ENCODE measurements around the gene ABCF3.
A peak's percentile ranks its signal among the peaks of the same experiment; 100 is the strongest.

Gene ABCF3

GRCh38 chr3:184188080-184188479, 2.1 kb downstream of the ABCF3 start:
- no peak for DNase-seq

DNA sequence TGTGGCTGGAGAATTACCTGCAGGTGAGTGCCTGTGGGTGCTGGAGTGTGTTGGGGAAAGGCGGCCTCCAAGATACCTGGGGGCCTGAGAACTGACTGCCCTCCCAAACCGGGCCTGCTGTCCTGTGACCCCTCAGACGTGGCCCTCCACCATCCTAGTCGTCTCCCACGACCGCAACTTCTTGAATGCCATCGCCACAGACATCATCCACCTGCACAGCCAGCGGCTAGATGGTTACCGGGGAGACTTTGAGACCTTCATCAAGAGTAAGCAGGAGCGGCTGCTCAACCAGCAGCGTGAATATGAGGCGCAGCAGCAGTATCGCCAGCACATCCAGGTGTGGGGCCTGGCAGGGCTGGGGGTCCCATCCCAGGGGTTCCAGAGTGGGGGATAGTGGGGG, 3.4 kb downstream of the ABCF3 start:
- no peak for DNase-seq

DNA sequence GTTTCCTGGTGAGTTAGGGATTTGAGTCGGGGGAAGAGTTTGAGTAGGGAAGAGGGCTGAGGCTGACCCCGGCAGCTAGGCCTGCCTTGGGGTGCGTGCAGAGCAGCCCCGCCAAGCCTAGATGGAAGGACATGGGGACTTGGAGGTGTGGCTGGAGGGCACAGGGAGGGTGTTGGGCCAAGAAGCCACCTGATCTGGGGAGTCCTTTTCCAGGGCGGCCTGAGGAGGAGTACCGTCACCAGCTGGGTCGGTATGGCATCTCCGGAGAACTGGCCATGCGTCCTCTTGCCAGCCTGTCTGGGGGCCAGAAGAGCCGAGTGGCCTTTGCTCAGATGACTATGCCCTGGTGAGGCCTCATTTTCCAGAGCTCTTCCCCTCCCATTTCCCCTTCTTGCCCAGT, 6.9 kb downstream of the ABCF3 start:
- no peak for DNase-seq

DNA sequence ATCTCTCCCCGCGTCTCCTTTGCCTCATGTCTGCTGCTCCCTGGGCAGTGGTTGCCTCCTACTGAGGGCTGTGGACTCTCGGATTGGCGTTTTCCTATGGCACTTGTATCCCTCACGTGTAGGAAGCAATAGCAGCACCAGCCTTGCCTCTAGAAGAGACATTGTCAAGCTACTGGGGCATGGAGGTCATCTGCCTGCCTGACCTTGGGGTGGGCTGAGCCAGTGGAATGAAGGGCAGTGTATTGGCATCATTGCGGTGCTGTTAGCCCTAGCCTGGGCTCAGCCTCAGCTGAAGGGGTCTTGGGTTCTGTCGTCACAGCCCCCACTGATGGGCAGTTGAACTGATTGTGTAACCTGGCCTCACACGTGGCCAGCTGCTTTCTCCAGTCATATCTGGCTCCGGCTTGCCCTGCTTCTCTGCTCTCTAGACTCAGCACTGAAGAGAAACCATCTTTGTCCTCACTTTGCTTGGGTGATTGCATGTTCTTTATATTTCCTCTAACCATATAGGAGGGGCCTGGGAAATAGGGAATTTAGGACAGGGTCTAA, 8.1 kb downstream of the ABCF3 start:
- DNase-seq: no peak

- peak; percentile 54 for DNase-seq
Observed at GRCh38 chr3:184196536-184196935, 10.5 kb downstream of the ABCF3 start.

GRCh38 chr3:184198509-184198908, 12.5 kb downstream of the ABCF3 start:
- DNase-seq: no peak

DNA sequence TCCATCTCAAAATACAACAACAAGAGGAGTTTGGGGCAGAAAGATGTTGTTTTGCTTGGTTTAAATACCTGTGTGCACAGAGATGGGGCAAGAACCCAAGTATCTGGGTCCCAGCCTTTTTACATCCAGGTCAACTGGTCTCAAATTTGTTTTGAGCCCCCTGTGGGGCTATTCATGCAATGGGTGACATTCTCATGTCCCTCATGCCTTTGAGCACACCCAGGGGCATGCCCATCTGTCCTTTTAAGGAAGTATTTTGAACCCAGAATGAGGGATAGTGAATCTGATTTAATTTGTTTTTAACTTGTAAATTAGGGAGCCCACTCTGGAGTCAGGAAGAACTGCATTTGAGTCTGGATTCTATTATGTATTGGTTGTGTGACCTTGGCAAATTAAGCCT, 14.8 kb downstream of the ABCF3 start:
- no peak for DNase-seq

- no peak for DNase-seq
Observed at GRCh38 chr3:184203526-184203925, 17.5 kb downstream of the ABCF3 start.

- no peak for DNase-seq
Observed at GRCh38 chr3:184209146-184209923, 23.3 kb downstream of the ABCF3 start.

- no peak for DNase-seq
Observed at GRCh38 chr3:184211297-184211696, 25.3 kb downstream of the ABCF3 start.

GRCh38 chr3:184211718-184212117, 25.7 kb downstream of the ABCF3 start:
- DNase-seq: no peak

DNA sequence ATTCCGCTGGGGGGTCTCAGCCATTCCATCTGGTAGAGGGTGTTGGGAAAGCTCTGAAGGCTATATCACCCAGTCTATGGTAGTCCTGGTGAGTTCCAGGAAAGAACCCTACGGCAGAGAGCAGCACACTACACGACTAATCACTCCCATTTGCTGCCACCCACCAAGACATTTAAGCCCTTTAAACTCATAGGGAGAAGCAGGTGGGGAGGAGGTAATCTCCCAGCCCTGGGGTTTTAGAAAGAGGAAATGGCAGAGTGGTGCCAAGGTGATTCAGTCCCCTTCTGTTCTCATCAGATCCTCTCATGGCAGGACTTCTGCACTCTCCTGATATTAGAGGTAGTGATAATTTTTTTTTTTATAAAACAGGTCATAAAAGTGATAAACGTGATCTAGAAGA, 32.8 kb downstream of the ABCF3 start:
- no peak for DNase-seq

DNA sequence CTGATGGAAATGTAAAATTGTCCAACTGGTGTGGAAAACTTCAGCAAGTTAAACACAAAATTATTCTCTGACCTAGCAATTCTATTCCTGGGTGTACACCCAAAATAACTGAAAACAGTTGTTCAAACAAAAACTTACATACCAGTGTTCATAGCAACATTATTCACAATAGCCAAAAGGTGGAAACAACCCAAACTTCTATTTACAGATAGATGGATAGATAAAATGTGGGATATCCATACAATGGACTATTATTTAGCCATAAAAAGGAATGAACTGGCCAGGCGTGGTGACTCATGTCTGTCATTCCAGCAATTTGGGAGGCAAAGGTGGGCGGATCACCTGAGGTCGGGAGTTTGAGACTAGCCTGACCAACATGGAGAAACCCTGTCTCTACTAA, 36.5 kb downstream of the ABCF3 start:
- no peak for DNase-seq

- no peak for DNase-seq
Observed at GRCh38 chr3:184223946-184224345, 37.9 kb downstream of the ABCF3 start.

GRCh38 chr3:184227481-184227935, 41.5 kb downstream of the ABCF3 start:
- DNase-seq: no peak

DNA sequence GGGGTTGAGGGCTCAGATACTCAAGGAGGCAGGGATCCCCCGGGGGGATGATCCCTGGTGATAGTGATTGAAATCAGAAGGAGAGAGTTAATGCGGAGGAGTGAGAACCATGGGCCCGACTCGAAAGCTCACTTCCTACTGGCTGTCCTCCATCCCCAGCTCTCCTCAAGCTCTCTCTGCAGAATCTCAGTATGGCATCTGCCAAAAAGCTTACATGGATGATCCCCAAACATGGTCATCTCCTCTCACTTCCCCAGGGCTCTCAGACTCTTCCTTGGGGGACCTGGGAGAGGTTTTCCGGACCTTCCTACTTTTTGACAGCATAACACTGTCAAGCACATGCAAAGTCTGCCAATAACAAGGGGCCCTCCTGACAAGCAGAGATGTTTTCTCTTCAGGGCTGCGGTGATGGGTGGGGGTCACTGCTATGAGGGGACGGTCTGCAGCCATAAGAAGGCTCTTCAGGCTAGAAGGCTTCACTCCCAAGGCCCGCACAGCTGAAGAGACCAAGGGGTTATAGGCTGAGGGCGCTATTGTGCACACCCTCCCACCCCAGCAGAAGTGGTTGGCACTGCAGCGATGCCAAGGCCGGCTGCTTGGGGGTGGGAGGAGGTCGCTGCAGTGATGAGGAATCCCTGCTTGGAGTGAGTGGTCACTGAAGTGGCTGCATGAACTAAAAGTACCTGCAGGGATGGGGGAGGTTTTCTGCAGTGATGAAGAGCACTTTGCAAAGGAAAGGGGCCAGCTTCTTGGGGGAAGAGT, 42.6 kb downstream of the ABCF3 start:
- no peak for DNase-seq

DNA sequence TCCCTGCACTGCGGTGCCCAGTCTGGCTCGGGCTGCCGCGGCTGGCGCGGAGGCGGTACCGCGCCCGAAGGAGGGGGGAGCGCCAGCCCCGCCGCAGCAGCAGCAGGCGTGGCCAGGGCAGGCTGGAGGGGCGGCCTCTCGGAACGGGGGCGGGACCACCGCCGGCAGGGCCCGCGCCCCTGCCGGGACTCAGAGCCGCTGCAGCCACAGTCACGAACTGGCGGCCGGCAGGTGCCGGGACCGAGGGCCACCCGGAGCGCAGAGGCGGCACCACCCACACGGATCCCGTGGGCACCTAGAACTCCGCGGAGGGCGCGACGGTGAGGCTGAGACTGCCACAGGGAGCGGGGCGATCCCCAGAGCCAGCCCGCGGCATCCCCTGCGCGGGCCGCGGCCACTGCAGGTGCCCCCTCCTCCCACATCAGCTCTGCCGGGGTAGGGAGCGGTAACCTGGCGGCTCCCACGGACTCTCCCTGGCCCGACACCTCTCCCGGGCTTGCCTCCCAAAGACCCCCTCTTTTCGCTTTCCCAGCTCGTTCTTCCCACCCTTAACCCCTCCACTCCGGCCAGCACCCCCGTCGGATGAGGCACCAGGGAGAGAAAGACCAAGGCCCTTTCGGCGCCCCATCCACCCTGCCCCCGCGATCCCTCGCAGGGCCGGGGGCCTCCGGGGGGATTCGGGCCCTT, 43.5 kb downstream of the ABCF3 start, which contains the start of gene VWA5B2:
VWA5B2 (plus strand) TSS at position 192 of the 687 bp plus-strand sequence. CDS start 944 bp downstream, outside the sequence.
- DNase-seq: peak; percentile 78

- no peak for DNase-seq
Observed at GRCh38 chr3:184230081-184230602, 44.1 kb downstream of the ABCF3 start.

- DNase-seq: peak; percentile 68
Observed at GRCh38 chr3:184230603-184231528, 44.9 kb downstream of the ABCF3 start.

DNA sequence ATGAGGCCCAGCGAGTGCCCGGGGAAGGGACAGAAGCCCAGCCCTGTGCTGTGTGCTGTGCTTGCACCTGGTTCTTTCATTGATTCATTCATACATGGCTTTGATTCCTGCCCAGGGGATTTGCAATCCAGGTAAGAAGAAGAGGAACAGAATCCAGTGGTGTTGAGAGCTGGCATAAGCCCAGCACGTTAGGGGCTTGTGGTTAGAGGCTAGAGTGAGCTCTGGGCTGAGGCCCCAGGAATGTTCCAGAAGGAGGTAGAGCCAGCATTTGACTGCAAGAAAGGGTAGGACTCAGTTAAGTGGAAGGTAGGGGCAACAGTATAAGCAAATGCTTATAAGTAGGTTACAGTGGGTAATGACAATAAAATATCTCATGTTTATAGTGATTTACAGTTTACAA, 45.7 kb downstream of the ABCF3 start:
- DNase-seq: no peak

GRCh38 chr3:184233127-184233843, 47.3 kb downstream of the ABCF3 start:
- DNase-seq: no peak

Measured in NCI-H510A (cell line).